ENCODE results near the gene ABCG1.
"Not testable (repeated sequence)": the region's sequence is repeated elsewhere in the genome, so short reads cannot be mapped to it uniquely, and the experiment has no call there.

ABCG1 gene

GRCh38 chr21:42292563-42293142, 73.7 kb downstream of the ABCG1 start:
- not testable (repeated sequence) for DNase-seq

DNA sequence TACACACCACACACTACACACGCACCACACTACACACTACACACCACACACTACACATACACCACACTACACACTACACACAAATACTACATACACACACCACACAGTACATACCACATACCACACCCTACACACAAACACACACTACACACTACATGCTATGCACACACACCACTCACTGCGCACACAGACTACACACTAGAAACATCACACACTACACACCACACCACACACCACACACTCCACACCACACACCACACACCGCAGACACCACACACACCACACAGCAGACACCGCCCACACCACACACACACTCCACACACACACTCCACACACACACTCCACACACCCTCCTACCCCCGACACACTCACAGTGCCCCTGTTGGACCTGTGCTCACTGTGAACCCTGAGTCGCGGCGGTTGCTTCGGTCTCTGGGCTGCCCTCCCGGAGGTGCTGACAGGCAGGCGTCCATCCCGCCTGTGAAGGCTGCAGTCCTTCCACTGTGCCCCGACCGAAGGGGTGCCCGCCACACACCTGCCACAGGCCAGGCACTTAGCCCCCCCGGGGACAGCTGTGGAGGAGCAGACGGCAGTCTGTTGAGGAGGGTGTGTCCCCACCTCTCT, 74.8 kb downstream of the ABCG1 start:
- no peak for DNase-seq

DNA sequence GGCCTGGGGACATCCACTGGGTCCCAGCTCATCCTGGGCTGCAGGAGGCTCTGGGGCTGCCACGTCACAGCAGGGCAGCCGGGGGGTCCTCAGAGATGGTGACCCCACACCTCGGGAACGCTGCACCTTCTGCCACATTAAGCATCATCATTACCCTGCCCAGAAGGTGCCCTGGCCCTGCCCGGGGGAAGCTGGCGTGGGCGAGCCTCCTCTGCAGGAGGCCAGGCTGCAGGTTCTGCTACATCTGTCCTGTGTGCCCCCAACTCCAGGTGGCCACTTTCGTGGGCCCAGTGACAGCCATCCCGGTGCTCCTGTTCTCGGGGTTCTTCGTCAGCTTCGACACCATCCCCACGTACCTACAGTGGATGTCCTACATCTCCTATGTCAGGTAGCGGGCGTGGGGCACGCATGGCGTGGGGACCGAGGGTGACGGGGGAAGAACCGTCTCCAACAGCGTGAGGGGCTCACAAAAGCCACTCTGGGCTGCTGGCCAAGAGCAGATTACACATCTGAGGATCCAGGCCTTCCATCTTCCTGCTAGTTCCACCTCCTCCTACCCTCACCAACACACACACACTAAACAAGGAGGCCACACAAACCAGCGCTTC, 75.4 kb downstream of the ABCG1 start:
- DNase-seq: no peak

DNA sequence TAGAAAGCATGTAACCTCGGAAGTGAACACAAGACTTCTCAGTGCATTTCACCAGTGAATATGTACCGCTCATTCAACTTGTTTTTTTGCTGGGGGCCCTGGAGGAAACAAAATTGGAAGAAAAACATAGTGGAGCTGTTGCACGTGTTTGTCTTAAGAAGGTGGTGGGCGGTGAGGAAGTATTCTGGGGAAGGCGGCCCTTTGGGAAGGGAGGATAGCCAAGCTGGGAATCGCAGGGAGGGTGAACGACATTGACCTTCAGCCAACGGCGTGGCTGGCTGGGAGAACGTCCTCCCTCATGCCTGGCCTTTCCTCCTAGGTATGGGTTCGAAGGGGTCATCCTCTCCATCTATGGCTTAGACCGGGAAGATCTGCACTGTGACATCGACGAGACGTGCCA, 76.9 kb downstream of the ABCG1 start:
- no peak for DNase-seq

DNA sequence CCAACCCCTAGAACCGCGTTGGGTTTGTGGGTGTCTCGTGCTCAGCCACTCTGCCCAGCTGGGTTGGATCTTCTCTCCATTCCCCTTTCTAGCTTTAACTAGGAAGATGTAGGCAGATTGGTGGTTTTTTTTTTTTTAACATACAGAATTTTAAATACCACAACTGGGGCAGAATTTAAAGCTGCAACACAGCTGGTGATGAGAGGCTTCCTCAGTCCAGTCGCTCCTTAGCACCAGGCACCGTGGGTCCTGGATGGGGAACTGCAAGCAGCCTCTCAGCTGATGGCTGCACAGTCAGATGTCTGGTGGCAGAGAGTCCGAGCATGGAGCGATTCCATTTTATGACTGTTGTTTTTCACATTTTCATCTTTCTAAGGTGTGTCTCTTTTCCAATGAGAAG, 77.6 kb downstream of the ABCG1 start:
- DNase-seq: no peak

- no peak for DNase-seq
These were observed 78.4 kb downstream of the ABCG1 start for GRCh38 chr21:42297377-42297776.

- DNase-seq: no peak
These were observed 79.3 kb downstream of the ABCG1 start for GRCh38 chr21:42298237-42298636.

GRCh38 chr21:42298657-42299056, 79.7 kb downstream of the ABCG1 start:
- DNase-seq: no peak

GRCh38 chr21:42299324-42300044, 80.5 kb downstream of the ABCG1 start:
- no peak for DNase-seq

DNA sequence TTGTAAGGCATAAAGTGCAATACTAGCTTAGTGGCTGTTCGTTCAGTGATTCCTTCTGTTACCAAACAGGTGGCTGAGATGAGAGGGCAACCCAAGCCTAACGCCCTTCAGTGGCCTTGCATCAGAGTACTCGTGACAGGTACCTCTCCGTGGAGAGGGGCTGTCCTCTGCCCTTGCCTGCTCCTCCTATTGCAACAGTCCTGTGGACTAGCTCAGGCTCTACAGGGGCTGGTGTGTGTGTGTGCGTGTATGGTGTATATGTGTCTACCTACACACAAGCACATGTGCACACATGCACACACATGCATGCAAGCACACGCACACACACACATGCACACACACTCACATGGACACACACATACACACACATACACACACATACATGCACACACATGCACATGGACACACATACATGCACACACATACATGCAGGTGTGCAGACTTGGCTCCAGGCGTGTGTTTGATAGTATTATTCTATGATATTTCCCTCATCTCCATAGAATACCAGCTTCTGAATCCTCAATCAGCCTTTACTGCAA, 81.2 kb downstream of the ABCG1 start:
- DNase-seq: no peak

DNA sequence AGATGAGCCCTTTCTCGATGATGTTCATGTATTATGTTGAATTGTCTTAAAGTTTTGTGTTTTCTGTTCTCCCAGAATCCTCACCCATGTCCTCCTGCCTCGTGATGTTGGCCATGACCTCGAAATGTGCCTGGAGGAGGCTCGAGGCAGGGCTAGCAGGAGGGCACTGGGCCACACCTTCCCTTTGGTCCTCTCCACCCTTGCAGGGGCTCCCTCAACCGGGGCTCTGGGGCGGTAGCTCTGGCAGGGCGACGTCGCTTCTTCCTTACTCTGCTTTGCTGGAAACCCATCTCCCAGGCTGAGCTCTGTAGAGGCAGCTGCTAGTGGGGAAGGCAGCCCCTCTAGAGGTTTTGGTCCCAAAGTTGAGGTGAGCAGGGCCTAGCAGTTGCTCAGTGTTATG, 82.0 kb downstream of the ABCG1 start:
- no peak for DNase-seq

GRCh38 chr21:42301371-42302075, 82.6 kb downstream of the ABCG1 start:
- DNase-seq: no peak

GRCh38 chr21:42302076-42302650, 83.2 kb downstream of the ABCG1 start:
- no peak for DNase-seq

GRCh38 chr21:42302794-42303193, 83.9 kb downstream of the ABCG1 start:
- DNase-seq: no peak

DNA sequence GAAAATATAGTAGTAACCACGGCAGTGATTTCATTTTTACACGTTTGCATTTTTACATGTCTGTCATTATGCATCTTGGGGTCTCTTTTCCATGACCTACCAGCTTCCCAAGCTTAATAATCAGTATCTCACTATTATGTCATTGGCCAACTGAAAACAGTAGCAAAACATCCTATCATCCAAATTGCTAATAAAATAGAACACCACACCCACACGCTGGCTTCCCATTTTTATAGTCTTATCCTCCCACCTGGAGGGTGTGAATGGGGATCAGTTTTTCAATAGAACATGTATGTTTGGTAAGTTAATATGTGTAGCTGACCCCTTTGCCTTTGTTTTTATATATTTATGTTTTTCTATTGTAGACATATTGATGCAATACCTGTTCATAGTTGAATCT, 84.5 kb downstream of the ABCG1 start:
- DNase-seq: no peak

GRCh38 chr21:42304556-42305454, 85.9 kb downstream of the ABCG1 start:
- no peak for DNase-seq

DNA sequence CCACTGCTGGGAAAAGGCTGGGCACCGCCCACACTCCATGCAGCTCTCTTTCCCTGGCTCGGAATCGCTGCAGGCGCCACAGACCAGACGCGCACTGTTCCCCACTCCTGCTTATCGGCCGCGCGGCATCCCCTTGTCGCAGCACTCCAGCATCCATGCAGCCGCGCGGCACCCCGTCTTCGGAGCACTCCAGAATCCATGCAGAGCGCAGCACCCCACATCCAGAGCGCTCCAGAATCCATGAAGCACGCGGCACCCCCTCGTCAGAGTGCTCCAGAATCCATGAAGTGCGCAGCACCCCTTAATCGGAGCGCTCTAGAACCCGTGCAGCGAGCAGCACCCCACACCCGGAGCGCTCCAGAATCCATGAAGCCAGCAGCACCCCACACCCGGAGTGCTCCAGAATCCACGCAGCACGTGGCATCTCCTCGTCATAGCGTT, 86.8 kb downstream of the ABCG1 start:
- no peak for DNase-seq

- DNase-seq: no peak
These were observed 87.6 kb downstream of the ABCG1 start for GRCh38 chr21:42306366-42307035.

DNA sequence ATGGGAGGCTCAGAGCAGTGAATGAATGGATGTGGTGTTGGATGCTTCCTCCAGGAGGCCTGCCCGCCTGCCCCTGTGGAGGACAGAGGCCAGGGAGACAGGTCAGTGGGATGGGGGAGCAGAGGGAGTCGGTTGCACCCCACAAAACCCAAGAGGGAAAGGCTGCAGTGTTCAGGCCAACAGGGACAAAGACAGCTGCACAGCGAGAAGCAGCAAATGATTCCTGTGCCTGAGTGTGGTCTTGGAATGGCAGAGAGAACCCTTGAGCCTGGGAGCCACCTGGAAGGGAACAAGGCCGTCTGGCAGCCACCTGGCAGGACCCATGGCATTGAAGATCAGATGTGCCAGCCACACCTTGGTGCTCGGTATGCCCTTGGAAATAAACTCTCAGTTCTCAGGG, 88.2 kb downstream of the ABCG1 start:
- DNase-seq: no peak

DNA sequence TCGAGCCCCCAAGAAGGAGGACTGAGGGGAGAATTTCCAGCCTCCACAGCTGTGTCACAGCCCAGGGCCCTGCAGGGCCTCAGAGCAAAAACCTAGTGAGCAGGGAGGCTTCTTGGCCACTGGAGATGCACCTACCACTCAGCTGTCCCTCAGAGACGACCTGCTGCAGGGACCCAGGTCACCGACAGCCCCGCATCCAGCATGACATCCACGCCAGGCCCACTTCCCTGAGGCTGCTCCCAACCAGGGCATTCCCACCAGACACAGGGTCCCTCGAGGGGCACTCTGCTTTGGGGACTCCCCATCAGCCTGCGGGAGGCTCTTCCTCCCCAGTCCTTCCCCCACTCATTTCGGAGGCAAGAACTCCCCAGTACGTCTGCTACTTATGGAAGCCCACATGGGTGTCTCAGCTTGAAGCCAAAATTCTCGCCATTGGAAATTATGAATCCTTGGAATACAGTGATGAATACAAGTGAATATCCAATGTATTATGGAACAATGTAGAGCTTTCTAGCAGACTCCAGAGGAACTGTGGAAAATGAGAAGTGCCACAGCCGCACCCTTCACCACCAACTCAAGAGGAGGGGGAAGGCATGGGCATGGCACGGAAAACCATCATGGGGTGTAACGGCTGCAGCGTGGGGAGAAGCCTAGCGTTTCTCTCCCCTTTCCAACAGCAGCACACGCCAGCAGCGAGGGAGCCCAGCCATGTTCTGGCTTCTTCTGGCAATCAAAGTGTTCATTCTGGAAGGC, 89.4 kb downstream of the ABCG1 start:
- no peak for DNase-seq

Measured in NCI-H774 (cell line).